ENCODE data around the gene UBE2B. TPM values are rescaled to one million over a fixed set of nuclear protein-coding genes. Genes with fewer than 3 reads are reported as not detected.

UBE2B gene
- total and polyA plus RNA-seq, 10 of the 15 experiments (the other 5 are each of a cell fraction or from before 2014, with no cell fraction given), result 10.8 to 179 (median 61.3) TPM

DNA sequence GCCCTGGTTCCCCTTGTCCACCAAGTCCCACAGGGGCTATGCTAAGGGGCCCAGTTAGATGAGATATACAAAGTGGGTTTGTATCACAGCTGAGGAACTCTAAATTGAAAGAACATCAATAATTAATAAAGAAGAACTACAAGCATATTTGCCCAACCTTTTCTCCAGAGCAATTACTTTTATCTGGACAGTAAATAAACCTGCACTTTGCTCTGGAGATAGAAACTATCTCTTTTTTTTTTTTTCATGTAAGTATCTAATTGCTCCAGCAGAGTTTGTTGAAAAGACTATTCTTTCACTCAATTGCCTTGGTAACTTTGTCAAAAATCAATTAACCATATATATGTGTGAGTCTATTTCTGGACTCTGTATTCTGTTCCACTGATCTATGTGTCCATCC is 46.3 kb downstream of the UBE2B start:
- in situ Hi-C loops (cut with MboI), result no loop called here
- H3K4me1 ChIP-seq (ENCODE audit: control insufficient read depth, insufficient read depth, low read length), result no peaks in the 10 kb centered on the region
- no peak overlapping the region for H3K4me2 ChIP-seq (ENCODE audit: control insufficient read depth, insufficient read depth)
- ATAC-seq, result no peak
- H2AFZ ChIP-seq (ENCODE audit: control insufficient read depth, low read depth, low read length), result no peak overlapping the region
- H3K36me3 ChIP-seq (ENCODE audit: control insufficient read depth in 2 of 2, insufficient read depth in 2 of 2, low read length in 1 of 2), result no peaks in the 10 kb centered on the region
- H3K4me3 ChIP-seq, result no peak overlapping the region
- no peak for DNase-seq (ENCODE audit: low read depth, low spot score)
- intact Hi-C loops (cut with micrococcal nuclease; ENCODE audit: unreplicated experiment), result loop anchor here (10.0 kb wide), 1 partner anchor 113 kb away; no protein-coding TSS in a partner anchor
- no peaks in the 10 kb centered on the region for H3K9me3 ChIP-seq (replicated peaks; ENCODE audit: control insufficient read depth, insufficient read depth, low read length)
- RAD21 ChIA-PET (ENCODE audit: unreplicated experiment), result interaction anchor here (0.7 to 1.1 kb wide), 2 partner anchors 11 to 106 kb away, joined by 3 read pairs; no protein-coding TSS in a partner anchor
- no peak for FAIRE-seq
- H3K27ac ChIP-seq (ENCODE audit: control insufficient read depth, insufficient read depth), result no peak overlapping the region
- H3K27me3 ChIP-seq (replicated peaks in 1 of 2; ENCODE audit: control insufficient read depth in 2 of 2, insufficient read depth in 2 of 2, low read length in 1 of 2), result no peaks in the 10 kb centered on the region
- no TSS peak for BruUV-seq (replicated peaks)
- H3K79me2 ChIP-seq (ENCODE audit: control insufficient read depth, insufficient read depth, low read length), result no peaks in the 10 kb centered on the region
- H3K9ac ChIP-seq (ENCODE audit: control insufficient read depth, insufficient read depth, low read length), result no peak overlapping the region
- POLR2A ChIA-PET, result interaction anchor here (0.6 to 0.7 kb wide), 2 partner anchors 8 to 430 kb away, joined by 3 read pairs; no protein-coding TSS in a partner anchor
- CTCF ChIA-PET, result interaction anchor here (1.0 to 1.2 kb wide), 3 partner anchors 10 to 169 kb away, joined by 3 read pairs; no protein-coding TSS in a partner anchor
- no peaks in the 10 kb centered on the region for H4K20me1 ChIP-seq (ENCODE audit: control insufficient read depth, insufficient read depth)
- SMC1A ChIA-PET (ENCODE audit: uncharacterized antibody, unreplicated experiment), result interaction anchor here (1.0 to 1.4 kb wide), 3 partner anchors 11 to 161 kb away, joined by 3 to 5 read pairs (median 4); no protein-coding TSS in a partner anchor
- TF ChIP-seq, protein P1, sequence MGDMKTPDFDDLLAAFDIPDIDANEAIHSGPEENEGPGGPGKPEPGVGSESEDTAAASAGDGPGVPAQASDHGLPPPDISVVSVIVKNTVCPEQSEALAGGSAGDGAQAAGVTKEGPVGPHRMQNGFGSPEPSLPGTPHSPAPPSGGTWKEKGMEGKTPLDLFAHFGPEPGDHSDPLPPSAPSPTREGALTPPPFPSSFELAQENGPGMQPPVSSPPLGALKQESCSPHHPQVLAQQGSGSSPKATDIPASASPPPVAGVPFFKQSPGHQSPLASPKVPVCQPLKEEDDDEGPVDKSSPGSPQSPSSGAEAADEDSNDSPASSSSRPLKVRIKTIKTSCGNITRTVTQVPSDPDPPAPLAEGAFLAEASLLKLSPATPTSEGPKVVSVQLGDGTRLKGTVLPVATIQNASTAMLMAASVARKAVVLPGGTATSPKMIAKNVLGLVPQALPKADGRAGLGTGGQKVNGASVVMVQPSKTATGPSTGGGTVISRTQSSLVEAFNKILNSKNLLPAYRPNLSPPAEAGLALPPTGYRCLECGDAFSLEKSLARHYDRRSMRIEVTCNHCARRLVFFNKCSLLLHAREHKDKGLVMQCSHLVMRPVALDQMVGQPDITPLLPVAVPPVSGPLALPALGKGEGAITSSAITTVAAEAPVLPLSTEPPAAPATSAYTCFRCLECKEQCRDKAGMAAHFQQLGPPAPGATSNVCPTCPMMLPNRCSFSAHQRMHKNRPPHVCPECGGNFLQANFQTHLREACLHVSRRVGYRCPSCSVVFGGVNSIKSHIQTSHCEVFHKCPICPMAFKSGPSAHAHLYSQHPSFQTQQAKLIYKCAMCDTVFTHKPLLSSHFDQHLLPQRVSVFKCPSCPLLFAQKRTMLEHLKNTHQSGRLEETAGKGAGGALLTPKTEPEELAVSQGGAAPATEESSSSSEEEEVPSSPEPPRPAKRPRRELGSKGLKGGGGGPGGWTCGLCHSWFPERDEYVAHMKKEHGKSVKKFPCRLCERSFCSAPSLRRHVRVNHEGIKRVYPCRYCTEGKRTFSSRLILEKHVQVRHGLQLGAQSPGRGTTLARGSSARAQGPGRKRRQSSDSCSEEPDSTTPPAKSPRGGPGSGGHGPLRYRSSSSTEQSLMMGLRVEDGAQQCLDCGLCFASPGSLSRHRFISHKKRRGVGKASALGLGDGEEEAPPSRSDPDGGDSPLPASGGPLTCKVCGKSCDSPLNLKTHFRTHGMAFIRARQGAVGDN (IDR thresholded peaks at IDR 0.05), result no peak
- TF ChIP-seq, protein P2, sequence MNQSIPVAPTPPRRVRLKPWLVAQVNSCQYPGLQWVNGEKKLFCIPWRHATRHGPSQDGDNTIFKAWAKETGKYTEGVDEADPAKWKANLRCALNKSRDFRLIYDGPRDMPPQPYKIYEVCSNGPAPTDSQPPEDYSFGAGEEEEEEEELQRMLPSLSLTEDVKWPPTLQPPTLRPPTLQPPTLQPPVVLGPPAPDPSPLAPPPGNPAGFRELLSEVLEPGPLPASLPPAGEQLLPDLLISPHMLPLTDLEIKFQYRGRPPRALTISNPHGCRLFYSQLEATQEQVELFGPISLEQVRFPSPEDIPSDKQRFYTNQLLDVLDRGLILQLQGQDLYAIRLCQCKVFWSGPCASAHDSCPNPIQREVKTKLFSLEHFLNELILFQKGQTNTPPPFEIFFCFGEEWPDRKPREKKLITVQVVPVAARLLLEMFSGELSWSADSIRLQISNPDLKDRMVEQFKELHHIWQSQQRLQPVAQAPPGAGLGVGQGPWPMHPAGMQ (IDR thresholded peaks at IDR 0.05; ENCODE audit: borderline replicate concordance), result no peak
- TF ChIP-seq NFIC (IDR thresholded peaks at IDR 0.05; ENCODE audit: low read depth, low read length), result no peak
- TF ChIP-seq, protein P3, sequence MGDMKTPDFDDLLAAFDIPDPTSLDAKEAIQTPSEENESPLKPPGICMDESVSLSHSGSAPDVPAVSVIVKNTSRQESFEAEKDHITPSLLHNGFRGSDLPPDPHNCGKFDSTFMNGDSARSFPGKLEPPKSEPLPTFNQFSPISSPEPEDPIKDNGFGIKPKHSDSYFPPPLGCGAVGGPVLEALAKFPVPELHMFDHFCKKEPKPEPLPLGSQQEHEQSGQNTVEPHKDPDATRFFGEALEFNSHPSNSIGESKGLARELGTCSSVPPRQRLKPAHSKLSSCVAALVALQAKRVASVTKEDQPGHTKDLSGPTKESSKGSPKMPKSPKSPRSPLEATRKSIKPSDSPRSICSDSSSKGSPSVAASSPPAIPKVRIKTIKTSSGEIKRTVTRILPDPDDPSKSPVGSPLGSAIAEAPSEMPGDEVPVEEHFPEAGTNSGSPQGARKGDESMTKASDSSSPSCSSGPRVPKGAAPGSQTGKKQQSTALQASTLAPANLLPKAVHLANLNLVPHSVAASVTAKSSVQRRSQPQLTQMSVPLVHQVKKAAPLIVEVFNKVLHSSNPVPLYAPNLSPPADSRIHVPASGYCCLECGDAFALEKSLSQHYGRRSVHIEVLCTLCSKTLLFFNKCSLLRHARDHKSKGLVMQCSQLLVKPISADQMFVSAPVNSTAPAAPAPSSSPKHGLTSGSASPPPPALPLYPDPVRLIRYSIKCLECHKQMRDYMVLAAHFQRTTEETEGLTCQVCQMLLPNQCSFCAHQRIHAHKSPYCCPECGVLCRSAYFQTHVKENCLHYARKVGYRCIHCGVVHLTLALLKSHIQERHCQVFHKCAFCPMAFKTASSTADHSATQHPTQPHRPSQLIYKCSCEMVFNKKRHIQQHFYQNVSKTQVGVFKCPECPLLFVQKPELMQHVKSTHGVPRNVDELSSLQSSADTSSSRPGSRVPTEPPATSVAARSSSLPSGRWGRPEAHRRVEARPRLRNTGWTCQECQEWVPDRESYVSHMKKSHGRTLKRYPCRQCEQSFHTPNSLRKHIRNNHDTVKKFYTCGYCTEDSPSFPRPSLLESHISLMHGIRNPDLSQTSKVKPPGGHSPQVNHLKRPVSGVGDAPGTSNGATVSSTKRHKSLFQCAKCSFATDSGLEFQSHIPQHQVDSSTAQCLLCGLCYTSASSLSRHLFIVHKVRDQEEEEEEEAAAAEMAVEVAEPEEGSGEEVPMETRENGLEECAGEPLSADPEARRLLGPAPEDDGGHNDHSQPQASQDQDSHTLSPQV (IDR thresholded peaks at IDR 0.05), result no peak
- TF ChIP-seq MXI1 (IDR thresholded peaks at IDR 0.05; ENCODE audit: low read depth, low read length), result no peak
- TF ChIP-seq CUX1 (IDR thresholded peaks at IDR 0.05; ENCODE audit: insufficient replicate concordance, low read depth, low read length), result no peak
- no peak for TF ChIP-seq TAF1 (IDR thresholded peaks at IDR 0.05; ENCODE audit: borderline replicate concordance, low read depth, low read length)

Data from GM12878 (cell line).